AG10803 (cell line): Measurements from ENCODE around the gene MCF2.

Experiments used
- DNase-seq: peaks from one replicate; pipeline ENCODE4 v3.0.0; 2010; ENCODE audit warnings: low read depth
- H3K4me3 ChIP-seq: 2 replicates; pipeline ENCODE4 v1.5.1; 2011; ENCODE audit warnings: mild to moderate bottlenecking, low read length, control low read depth
- TF ChIP-seq, protein P1 (sequence below): conservative IDR thresholded peaks from 2 replicates; pipeline ENCODE4 v1.5.1; 2011; ENCODE audit warnings: mild to moderate bottlenecking, low read length, control low read depth, inconsistent platforms

The MCF2 gene

DNA sequence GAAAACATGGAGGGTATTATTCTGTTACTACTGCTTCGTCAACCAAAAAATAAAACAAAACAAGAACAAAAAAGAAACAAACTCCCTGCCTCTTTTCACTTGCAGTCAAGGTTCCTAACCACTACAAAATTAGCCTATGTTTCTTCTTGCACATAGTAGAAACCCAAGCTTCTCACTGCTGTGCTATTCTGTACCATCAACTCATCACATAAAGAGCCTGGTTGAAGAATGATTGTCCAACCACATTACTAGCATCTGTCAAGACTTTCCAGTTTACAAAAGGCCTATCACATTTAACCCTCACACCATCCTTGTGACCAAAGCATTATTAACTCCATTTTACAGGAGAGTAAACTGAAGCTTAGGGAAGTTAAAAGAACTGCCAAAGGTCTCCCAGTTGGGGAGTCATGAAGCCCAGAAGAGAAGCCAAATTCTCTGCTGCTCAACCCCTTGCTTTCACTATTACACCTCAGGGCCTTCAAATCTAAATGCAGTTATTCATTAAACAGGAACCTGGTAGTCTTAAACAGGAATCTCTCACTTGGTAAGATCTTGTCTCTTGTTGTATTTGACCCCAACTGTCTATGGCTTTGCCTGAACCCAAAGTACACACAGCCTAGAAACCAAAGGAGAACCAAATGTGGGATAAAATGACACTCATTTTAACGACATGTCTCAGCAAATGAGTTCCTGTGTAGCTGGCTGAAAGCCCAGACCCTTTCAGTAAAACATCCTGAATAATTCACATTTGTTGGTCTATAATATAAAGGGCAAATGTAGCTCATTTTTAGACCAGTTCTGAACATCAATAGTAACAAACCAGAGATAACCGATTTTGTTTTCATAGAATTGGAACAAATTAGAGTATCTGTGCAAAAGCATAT lies 168.8 kb downstream of the MCF2 start:
- TF ChIP-seq, protein P1, sequence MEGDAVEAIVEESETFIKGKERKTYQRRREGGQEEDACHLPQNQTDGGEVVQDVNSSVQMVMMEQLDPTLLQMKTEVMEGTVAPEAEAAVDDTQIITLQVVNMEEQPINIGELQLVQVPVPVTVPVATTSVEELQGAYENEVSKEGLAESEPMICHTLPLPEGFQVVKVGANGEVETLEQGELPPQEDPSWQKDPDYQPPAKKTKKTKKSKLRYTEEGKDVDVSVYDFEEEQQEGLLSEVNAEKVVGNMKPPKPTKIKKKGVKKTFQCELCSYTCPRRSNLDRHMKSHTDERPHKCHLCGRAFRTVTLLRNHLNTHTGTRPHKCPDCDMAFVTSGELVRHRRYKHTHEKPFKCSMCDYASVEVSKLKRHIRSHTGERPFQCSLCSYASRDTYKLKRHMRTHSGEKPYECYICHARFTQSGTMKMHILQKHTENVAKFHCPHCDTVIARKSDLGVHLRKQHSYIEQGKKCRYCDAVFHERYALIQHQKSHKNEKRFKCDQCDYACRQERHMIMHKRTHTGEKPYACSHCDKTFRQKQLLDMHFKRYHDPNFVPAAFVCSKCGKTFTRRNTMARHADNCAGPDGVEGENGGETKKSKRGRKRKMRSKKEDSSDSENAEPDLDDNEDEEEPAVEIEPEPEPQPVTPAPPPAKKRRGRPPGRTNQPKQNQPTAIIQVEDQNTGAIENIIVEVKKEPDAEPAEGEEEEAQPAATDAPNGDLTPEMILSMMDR: no peak
- no peak for DNase-seq
- H3K4me3 ChIP-seq: no peak overlapping the region

GRCh38 chrX:139533444-139533843 lies 174.5 kb downstream of the MCF2 start:
- DNase-seq: no peak
- TF ChIP-seq, protein P1: no peak
- H3K4me3 ChIP-seq: no peak overlapping the region

DNA sequence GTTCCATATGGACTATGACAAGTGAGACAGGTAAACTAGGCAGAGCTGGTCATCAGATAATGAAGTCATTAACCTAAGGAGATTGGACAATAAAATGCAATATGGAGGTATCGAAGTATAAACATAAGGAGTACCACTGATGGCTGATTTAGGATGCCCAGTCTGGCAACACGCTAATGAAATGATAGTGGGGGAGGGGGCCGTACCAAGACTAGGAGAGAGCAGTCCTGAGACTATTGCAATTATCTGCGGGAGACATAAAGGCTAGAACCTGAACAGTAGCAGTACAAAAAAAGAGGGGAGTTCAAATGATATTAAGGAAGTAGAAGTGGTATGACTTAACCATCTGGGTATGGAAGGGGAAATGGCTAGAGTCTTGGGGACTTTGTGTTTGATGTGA lies 175.1 kb downstream of the MCF2 start:
- no peak for DNase-seq
- no peak overlapping the region for H3K4me3 ChIP-seq
- TF ChIP-seq, protein P1: no peak
